Measurements from ENCODE around the gene MEN1. TPM values are rescaled to one million over a fixed set of nuclear protein-coding genes. Genes with fewer than 3 reads are reported as not detected.

MEN1 gene
- total RNA-seq, 2 donors from 2014 or later: 7.2 to 9.8 TPM

DNA sequence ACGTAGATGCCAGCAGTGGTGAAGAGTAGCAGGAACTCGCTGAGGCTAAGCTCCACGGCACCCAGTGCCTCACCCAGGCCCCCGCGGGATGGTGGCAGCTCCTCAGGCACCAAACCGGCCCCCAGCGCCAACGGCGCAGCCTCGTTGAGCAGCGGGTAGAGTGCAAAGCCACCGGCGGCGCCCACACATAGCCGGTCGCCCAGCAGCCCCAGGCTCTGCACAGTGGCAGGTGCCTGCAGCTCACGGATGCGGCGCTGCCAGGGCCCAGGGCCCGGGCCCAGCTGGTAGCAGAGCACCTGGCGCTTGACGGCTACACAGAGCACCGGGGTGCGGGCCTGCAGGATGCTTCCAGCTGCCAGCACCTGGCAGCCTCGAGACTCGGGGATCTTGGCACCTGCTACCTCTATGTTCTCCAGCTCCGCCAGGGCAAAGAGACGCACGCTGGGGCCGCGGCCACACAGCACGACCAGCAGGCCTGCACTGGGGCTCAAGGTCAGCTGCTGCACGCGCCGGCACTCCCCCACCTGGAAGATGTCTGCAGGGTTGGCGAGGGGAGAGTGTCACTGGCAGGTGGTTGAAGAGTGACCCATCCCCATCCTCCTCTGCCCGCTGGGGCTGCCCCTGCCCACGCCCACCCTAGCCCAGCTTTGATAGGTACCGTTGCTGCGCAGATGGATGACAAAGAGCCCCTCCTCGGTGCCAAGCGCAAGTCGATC is 19.3 kb upstream of the MEN1 start:
- H3K9me3 ChIP-seq: no peaks in the 10 kb centered on the region
- no peaks in the 10 kb centered on the region for H3K4me1 ChIP-seq
- no peaks in the 10 kb centered on the region for H3K36me3 ChIP-seq
- H3K4me3 ChIP-seq: no peak overlapping the region
- no peak for DNase-seq (ENCODE audit: low spot score)
- no peak overlapping the region for H3K27ac ChIP-seq
- TF ChIP-seq, protein P1, sequence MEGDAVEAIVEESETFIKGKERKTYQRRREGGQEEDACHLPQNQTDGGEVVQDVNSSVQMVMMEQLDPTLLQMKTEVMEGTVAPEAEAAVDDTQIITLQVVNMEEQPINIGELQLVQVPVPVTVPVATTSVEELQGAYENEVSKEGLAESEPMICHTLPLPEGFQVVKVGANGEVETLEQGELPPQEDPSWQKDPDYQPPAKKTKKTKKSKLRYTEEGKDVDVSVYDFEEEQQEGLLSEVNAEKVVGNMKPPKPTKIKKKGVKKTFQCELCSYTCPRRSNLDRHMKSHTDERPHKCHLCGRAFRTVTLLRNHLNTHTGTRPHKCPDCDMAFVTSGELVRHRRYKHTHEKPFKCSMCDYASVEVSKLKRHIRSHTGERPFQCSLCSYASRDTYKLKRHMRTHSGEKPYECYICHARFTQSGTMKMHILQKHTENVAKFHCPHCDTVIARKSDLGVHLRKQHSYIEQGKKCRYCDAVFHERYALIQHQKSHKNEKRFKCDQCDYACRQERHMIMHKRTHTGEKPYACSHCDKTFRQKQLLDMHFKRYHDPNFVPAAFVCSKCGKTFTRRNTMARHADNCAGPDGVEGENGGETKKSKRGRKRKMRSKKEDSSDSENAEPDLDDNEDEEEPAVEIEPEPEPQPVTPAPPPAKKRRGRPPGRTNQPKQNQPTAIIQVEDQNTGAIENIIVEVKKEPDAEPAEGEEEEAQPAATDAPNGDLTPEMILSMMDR (IDR thresholded peaks at IDR 0.05): no peak
- no peaks in the 10 kb centered on the region for H3K27me3 ChIP-seq

DNA sequence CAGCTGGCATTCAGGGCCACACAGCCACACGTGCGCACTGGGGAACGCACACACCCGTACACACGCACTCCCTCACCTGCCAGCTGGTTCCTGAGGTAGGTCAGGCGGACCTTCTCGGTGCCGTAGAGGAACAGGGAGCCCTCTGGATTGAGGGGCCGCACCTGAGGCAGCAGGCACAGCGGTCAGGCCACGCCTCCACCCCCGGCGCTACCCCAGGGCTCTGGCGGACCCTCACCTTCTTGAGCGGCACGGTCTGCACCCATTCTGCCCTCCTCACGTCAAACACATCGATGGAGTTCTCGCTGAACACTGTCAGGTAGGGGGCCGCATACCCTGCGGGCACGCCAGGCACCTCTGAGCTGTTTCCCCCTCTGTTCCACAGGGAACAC is 17.1 kb upstream of the MEN1 start:
- Histone ChIP-seq H3K27ac (no peak overlapping the region), H3K4me3 (no peak overlapping the region), H3K27me3 (no peaks in the 10 kb centered on the region), H3K9me3 (no peaks in the 10 kb centered on the region), H3K4me1 (no peaks in the 10 kb centered on the region), H3K36me3 (no peaks in the 10 kb centered on the region)
- TF ChIP-seq, protein P1 (IDR thresholded peaks at IDR 0.05): no peak
- DNase-seq (ENCODE audit: low spot score): no peak

DNA sequence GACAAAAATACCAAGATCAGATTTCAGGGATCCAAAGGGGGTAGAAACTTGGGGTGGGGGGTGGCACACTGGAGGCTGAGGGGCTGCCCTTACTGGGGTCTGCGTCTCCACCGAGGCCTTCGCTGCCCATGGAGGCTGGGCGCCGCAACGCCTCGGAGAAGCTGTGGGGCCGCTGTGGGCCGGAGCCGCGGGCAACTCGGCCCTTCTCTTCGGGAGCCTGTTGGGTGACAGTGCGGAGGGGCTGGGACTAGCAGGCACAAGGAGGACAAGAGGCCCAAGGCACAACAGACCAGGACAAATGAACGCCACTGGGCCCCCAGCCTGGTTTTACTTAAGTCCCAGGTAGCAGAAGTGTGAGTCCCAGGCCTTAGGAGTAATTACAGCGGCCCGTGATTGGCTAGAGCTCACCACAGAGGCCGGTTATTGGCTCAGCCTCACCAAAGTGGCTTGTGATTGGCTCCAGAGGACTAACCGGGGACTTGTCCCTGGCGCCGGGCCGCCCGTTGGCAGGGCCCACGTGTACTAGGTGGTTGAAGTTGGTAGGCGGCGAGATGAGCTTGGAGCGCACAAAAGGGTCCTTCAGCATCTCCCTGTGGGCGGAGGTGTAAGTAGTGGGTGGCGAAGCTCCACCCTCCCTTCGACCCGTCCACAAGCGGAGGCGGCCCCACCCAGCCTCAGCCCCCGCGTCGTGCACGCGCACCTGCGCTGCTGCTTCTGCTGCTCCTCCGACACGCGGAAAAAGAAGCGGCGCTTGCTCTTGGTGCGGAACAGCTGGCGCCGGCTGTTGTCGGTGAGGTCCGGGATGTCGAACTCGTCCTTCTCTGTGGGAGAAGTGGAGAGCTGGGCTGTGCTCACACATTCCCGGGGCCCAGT is 16.5 kb upstream of the MEN1 start:
- TF ChIP-seq, protein P1 (IDR thresholded peaks at IDR 0.05): no peak
- Histone ChIP-seq H3K4me3 (no peak overlapping the region), H3K27me3 (no peaks in the 10 kb centered on the region), H3K36me3 (no peaks in the 10 kb centered on the region), H3K9me3 (no peaks in the 10 kb centered on the region), H3K4me1 (no peaks in the 10 kb centered on the region), H3K27ac (no peak overlapping the region)
- no peak for DNase-seq (ENCODE audit: low spot score)

DNA sequence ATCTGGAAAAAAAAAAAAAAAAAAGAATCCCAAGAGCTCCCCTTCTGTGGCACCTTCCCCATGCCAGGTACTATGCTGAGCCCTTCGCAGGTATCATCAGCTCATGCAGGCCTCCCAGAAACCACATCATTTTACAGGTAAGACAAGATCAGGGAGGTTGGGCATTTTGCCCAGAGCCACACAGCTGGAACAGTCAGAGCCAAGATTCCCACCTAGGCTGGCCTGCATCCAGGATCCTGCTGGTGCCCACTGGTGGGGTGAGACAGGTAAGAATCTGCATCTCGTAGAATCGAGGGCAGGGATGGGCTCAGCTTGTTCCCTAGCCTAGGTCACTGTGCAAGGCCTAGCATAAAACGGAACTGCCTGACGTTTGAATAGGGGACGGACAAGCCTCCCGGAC is 15.7 kb upstream of the MEN1 start:
- H3K36me3 ChIP-seq: no peaks in the 10 kb centered on the region
- no peaks in the 10 kb centered on the region for H3K4me1 ChIP-seq
- no peaks in the 10 kb centered on the region for H3K27me3 ChIP-seq
- H3K9me3 ChIP-seq: no peaks in the 10 kb centered on the region
- TF ChIP-seq, protein P1 (IDR thresholded peaks at IDR 0.05): no peak
- no peak overlapping the region for H3K4me3 ChIP-seq
- no peak overlapping the region for H3K27ac ChIP-seq
- DNase-seq (ENCODE audit: low spot score): no peak

DNA sequence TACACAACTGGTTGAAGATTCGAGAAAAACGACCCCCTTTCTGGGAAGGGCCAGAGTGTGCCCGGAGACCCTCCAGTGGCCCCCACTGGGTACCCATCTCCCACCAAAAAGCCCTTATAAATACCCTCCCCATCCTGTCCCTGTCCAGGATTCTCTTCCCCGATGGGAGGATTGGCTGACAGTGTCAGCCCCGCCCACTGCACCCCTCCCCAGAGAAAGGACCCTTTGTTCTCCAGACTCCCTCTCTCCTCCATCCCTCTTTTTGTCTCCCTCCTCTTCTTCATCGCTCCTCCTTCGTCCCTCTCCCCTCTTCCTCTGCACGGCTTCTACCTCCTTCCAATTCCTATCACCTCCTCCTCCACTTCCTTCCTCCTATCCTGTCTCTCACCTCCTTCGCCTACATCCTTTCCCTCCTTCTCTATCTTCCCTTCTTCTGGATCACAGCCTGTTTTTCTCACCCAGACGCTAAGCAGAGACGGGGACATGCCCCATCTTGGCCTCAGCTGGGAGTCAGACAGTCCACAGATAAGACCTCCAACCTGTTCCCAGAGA is 13.3 kb upstream of the MEN1 start:
- H3K9me3 ChIP-seq: no peaks in the 10 kb centered on the region
- no peak overlapping the region for H3K27ac ChIP-seq
- H3K4me1 ChIP-seq: no peaks in the 10 kb centered on the region
- no peaks in the 10 kb centered on the region for H3K36me3 ChIP-seq
- H3K4me3 ChIP-seq: no peak overlapping the region
- H3K27me3 ChIP-seq: no peaks in the 10 kb centered on the region
- no peak for DNase-seq (ENCODE audit: low spot score)
- TF ChIP-seq, protein P1 (IDR thresholded peaks at IDR 0.05): no peak
